Measurements from ENCODE around the gene TGFB1. TPM values are rescaled to one million over a fixed set of nuclear protein-coding genes. Genes with fewer than 3 reads are reported as not detected.

TGFB1 gene
- total and polyA plus RNA-seq, 4 donors: 0.83 to 10.6 (median 6.9) TPM

DNA sequence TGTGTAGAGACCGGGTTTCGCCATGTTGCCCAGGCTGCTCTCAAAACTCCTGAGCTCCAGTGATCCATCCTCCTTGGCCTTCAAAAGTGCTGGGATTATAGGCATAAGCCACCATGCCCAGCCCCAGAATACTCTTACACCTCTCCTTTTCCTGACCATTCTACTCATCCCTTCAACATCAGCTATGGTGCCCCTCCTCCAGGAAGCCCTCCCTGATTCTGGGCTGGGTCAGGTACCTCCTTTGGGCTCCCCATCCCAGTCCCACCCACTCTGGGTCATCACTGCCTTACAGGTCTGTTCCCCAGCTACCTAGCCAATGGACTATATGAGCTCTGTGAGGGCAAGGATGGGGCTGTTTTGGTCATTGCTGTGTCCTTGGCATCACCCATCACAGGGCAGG is 9.6 kb downstream of the TGFB1 start (continued):
- TF ChIP-seq, protein P1, sequence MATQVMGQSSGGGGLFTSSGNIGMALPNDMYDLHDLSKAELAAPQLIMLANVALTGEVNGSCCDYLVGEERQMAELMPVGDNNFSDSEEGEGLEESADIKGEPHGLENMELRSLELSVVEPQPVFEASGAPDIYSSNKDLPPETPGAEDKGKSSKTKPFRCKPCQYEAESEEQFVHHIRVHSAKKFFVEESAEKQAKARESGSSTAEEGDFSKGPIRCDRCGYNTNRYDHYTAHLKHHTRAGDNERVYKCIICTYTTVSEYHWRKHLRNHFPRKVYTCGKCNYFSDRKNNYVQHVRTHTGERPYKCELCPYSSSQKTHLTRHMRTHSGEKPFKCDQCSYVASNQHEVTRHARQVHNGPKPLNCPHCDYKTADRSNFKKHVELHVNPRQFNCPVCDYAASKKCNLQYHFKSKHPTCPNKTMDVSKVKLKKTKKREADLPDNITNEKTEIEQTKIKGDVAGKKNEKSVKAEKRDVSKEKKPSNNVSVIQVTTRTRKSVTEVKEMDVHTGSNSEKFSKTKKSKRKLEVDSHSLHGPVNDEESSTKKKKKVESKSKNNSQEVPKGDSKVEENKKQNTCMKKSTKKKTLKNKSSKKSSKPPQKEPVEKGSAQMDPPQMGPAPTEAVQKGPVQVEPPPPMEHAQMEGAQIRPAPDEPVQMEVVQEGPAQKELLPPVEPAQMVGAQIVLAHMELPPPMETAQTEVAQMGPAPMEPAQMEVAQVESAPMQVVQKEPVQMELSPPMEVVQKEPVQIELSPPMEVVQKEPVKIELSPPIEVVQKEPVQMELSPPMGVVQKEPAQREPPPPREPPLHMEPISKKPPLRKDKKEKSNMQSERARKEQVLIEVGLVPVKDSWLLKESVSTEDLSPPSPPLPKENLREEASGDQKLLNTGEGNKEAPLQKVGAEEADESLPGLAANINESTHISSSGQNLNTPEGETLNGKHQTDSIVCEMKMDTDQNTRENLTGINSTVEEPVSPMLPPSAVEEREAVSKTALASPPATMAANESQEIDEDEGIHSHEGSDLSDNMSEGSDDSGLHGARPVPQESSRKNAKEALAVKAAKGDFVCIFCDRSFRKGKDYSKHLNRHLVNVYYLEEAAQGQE (IDR thresholded peaks at IDR 0.05): no peak
- TF ChIP-seq GABPA (IDR thresholded peaks at IDR 0.05 in 1 of 2, conservative IDR thresholded peaks at IDR 0.05 in 1 of 2): no peak
- TF ChIP-seq TAF1 (conservative IDR thresholded peaks at IDR 0.05): no peak
- no peak for TF ChIP-seq EGR1 (IDR thresholded peaks at IDR 0.05; ENCODE audit: low read depth in 2 of 2)
- TF ChIP-seq FOXA1 (IDR thresholded peaks at IDR 0.05): no peak

DNA sequence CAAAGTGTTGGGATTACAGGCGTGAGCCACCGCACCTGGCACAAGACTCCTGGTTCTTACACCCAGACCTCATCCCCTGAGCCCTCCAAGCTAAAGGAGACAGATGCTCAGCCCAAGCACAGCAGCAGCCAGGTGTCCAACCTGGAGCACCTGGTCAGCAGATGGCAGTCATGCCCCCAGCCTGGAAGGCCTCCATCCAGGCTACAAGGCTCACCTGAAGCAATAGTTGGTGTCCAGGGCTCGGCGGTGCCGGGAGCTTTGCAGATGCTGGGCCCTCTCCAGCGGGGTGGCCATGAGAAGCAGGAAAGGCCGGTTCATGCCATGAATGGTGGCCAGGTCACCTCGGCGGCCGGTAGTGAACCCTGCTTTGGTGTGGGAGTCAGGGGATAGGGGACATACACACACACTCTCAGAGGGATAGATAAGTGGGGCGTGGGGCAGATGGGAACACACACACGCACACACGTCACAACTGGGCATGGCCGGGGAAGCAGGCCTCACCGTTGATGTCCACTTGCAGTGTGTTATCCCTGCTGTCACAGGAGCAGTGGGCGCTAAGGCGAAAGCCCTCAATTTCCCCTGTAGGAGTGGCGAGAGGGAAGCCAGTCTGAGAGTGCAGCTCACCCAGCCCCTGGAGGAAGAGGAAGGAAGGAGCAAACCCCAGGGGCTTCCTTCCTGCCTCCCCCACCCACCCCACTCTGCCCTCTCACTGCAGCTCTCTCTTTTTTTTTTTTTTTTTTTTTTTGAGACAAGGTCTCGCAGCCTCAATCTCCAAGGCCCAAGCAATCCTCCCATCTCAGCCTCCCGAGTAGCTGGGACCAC is 11.8 kb downstream of the TGFB1 start:
- no peak overlapping the region for H3K27ac ChIP-seq (ENCODE audit: low read depth in 1 of 2, low read length in 2 of 2)
- TF ChIP-seq RAD21 (IDR thresholded peaks at IDR 0.05) (peak; percentile 14 to 39), SP1 (IDR thresholded peaks at IDR 0.05) (no peak)
- TF ChIP-seq, protein P2, sequence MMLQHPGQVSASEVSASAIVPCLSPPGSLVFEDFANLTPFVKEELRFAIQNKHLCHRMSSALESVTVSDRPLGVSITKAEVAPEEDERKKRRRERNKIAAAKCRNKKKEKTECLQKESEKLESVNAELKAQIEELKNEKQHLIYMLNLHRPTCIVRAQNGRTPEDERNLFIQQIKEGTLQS (IDR thresholded peaks at IDR 0.05): no peak
- no peak overlapping the region for H3K4me3 ChIP-seq (ENCODE audit: low read depth in 1 of 3, low read length in 3 of 3)
- DNase-seq (ENCODE audit: low spot score): no peak
- H3K9me3 ChIP-seq (ENCODE audit: control insufficient read depth in 4 of 4, low read length in 3 of 4): no peaks in the 10 kb centered on the region
- H3K36me3 ChIP-seq (ENCODE audit: control insufficient read depth in 4 of 4, insufficient read depth in 3 of 4, low read depth in 1 of 4, low read length in 3 of 4): peaks cover 2 to 4% (median 3%) of the 10 kb centered on the region in 4 donors
- 76% methylated on average over 20 of the region's 20 CpGs for WGBS
- H3K4me1 ChIP-seq (ENCODE audit: control insufficient read depth in 4 of 4, insufficient read depth in 4 of 4, low read length in 3 of 4): no peaks in the 10 kb centered on the region
- no peak overlapping the region for H3K9ac ChIP-seq (ENCODE audit: low read depth in 1 of 2, low read length in 2 of 2)
- no peaks in the 10 kb centered on the region for H3K27me3 ChIP-seq (ENCODE audit: control insufficient read depth in 4 of 4, insufficient read depth in 4 of 4, low read length in 3 of 4)

DNA sequence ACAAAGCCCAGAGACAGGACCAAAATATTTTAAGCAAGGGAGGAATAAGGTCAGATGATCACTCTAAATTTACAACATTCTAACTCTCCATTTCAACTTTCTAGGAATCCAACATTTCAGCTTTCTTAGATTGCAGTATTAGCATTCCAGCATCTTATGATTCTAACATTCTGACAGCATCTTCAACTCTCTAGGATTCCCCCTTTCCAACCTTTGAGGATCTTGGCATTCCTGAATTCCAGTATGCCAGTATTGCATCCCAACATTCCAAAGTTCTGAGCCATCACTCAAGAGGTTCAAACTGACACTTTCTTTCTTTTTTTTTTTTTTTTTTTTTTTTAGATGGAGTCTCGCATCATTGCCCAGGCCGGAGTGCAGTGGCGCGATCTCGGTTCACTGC is 13.8 kb downstream of the TGFB1 start:
- Histone ChIP-seq H3K36me3 (ENCODE audit: control insufficient read depth in 4 of 4, insufficient read depth in 3 of 4, low read depth in 1 of 4, low read length in 3 of 4) (peaks cover 2 to 4% (median 4%) of the 10 kb centered on the region in 4 donors), H3K4me3 (ENCODE audit: low read depth in 1 of 3, low read length in 3 of 3) (no peak overlapping the region), H3K9me3 (ENCODE audit: control insufficient read depth in 4 of 4, low read length in 3 of 4) (no peaks in the 10 kb centered on the region), H3K4me1 (ENCODE audit: control insufficient read depth in 4 of 4, insufficient read depth in 4 of 4, low read length in 3 of 4) (peaks cover 0 to 4% (median 0%) of the 10 kb centered on the region in 4 donors), H3K9ac (ENCODE audit: low read depth in 1 of 2, low read length in 2 of 2) (no peak overlapping the region), H3K27ac (ENCODE audit: low read depth in 1 of 2, low read length in 2 of 2) (no peak overlapping the region), H3K27me3 (ENCODE audit: control insufficient read depth in 4 of 4, insufficient read depth in 4 of 4, low read length in 3 of 4) (no peaks in the 10 kb centered on the region)
- WGBS: 98% methylated on average over 5 of the region's 5 CpGs
- TF ChIP-seq, protein P3, sequence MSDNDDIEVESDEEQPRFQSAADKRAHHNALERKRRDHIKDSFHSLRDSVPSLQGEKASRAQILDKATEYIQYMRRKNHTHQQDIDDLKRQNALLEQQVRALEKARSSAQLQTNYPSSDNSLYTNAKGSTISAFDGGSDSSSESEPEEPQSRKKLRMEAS (IDR thresholded peaks at IDR 0.05): no peak
- TF ChIP-seq RAD21 (IDR thresholded peaks at IDR 0.05) (no peak), NR2F2 (IDR thresholded peaks at IDR 0.05) (no peak), GABPA (IDR thresholded peaks at IDR 0.05 in 1 of 2, conservative IDR thresholded peaks at IDR 0.05 in 1 of 2) (no peak), FOXA1 (IDR thresholded peaks at IDR 0.05) (no peak), RXRA (IDR thresholded peaks at IDR 0.05) (no peak), TAF1 (conservative IDR thresholded peaks at IDR 0.05) (no peak), JUND (IDR thresholded peaks at IDR 0.05) (no peak), EGR1 (IDR thresholded peaks at IDR 0.05; ENCODE audit: low read depth in 2 of 2) (no peak), SP1 (IDR thresholded peaks at IDR 0.05) (no peak), YY1 (IDR thresholded peaks at IDR 0.05) (no peak)
- no peak for DNase-seq (ENCODE audit: low spot score)
